Kidney (tissue), 14 donors: ENCODE results near the gene DYNLT4. TPM values are rescaled to one million over a fixed set of nuclear protein-coding genes. Genes with fewer than 3 reads are reported as not detected.
A peak's percentile ranks its signal among the peaks of the same experiment; 100 is the strongest.
"Not testable (repeated sequence)": the region's sequence is repeated elsewhere in the genome, so short reads cannot be mapped to it uniquely, and the experiment has no call there.

Experiments
- DNase-seq, 5 donors: peaks; one replicate each; pipeline ENCODE4 v3.0.0-alpha.2; 2013 to 2020
- FAIRE-seq: peaks from 2 replicates; lab custom pipeline; 2012; peaks lifted over from hg19 to GRCh38; lab: Jason Lieb, UNC
- H3K27ac ChIP-seq, 2 donors: one replicate each; pipeline ENCODE4 v1.7.0; 2013; ENCODE audit warnings: low read depth in 2 of 2, low read length in 2 of 2, inconsistent platforms in 1 of 2
- H3K27me3 ChIP-seq: one replicate; pipeline ENCODE4 v1.7.1; 2013; ENCODE audit warnings: low read length, inconsistent platforms; ENCODE audit not compliant: control insufficient read depth, insufficient read depth
- H3K36me3 ChIP-seq, 3 donors: one replicate each; pipeline versions ENCODE4 v1.7.0 to v1.7.1; 2013; ENCODE audit warnings: low read length in 3 of 3, control low read depth in 1 of 3, inconsistent platforms in 1 of 3; ENCODE audit not compliant: insufficient read depth in 3 of 3, control insufficient read depth in 2 of 3
- H3K4me1 ChIP-seq, 3 donors: one replicate each; pipeline versions ENCODE4 v1.7.0 to v1.7.1; 2013; ENCODE audit warnings: low read length in 3 of 3, inconsistent platforms in 1 of 3, low read depth in 1 of 3; ENCODE audit not compliant: control insufficient read depth in 2 of 3, insufficient read depth in 2 of 3
- H3K4me3 ChIP-seq, 3 donors: one replicate each; pipeline versions ENCODE4 v1.7.0 to v1.8.1; 2013; ENCODE audit warnings: low read length in 3 of 3, control low read depth in 1 of 3, inconsistent platforms in 1 of 3
- H3K9ac ChIP-seq, 3 donors: one replicate each; pipeline versions ENCODE4 v1.7.0 to v1.7.1; 2013; ENCODE audit warnings: low read length in 3 of 3, control low read depth in 1 of 3, inconsistent platforms in 1 of 3
- H3K9me3 ChIP-seq, 3 donors: one replicate each; pipeline versions ENCODE4 v1.7.0 to v1.7.1; 2013; ENCODE audit warnings: low read length in 3 of 3, control low read depth in 1 of 3, inconsistent platforms in 1 of 3; ENCODE audit not compliant: control insufficient read depth in 2 of 3, insufficient read depth in 1 of 3
- CTCF ChIP-seq: IDR thresholded peaks from 3 replicates; pipeline ENCODE4 v1.5.1; 2012; ENCODE audit warnings: mild to moderate bottlenecking, moderate library complexity, borderline replicate concordance; ENCODE audit not compliant: insufficient read depth; ENCODE audit errors: extremely low read depth
- intact Hi-C: fragments of 100-400 bp; cut with DNase I; formaldehyde crosslinking; loops from one replicate; pipeline ENCODE4 v1.11.1; 2022
- polyA plus RNA-seq: library from polyadenylated mRNA; stranded (reverse); fragments of 350-450 nt; fragmentation: Illumina TruSeq; extraction: RNeasy Lipid Tissue Mini Kit (QIAGEN cat#74804); gene quantifications from one replicate; pipeline ENCODE4 v1.2.3, GENCODE V29; 2014; ENCODE audit warnings: low read depth, low replicate concordance; ENCODE audit not compliant: insufficient read depth
- total RNA-seq: library from RNA; stranded (reverse); fragmentation: NEBNext Ultra II Directional; extraction: Animal tissue kit (Norgen Biotek cat#: 25700); gene quantifications from one replicate; pipeline ENCODE4 v1.2.1, GENCODE V29; 2021
- donor health status: control.
- donor health status: control.
- donor health status: control.
- donor health status: control.
- donor health status: control.
- donor health status: DM: yes; HTN: yes; CAD: no.
- donor health status: Normal renal cell carcinoma (clear cell type).

DYNLT4 gene
- total and polyA plus RNA-seq, 2 donors from 2014 or later = 1.2 TPM; not detected in 1

- TF ChIP-seq CTCF = peak; percentile 81
- peak; percentile 98 to 99 (median 99) for DNase-seq
- Histone ChIP-seq H3K4me3 (peak within 1 kb of the TSS; percentile 64 to 76 (median 65)), H3K9ac (peak within 1 kb of the TSS; percentile 40 to 82 (median 78)), H3K27ac (peak within 1 kb of the TSS; percentile 70 to 94), H3K27me3 (no peaks in the 10 kb centered on the region), H3K36me3 (peaks cover 0 to 4% (median 2%) of the 10 kb centered on the region in 3 donors), H3K9me3 (no peaks in the 10 kb centered on the region), H3K4me1 (peaks cover 0 to 15% (median 5%) of the 10 kb centered on the region in 3 donors)
- FAIRE-seq = peak; percentile 41
- intact Hi-C loops = no loop called here
Observed at GRCh38 chr1:44799770-44800584, 7.2 kb downstream of the DYNLT4 start, which contains the start of gene PLK3. PLK3 (plus strand) TSS chr1:44800377; CDS start chr1:44800464, 87 bp downstream.

GRCh38 chr1:44798481-44799365 is 8.4 kb downstream of the DYNLT4 start:
- no peak for FAIRE-seq
- Histone ChIP-seq H3K27ac (no peak overlapping the region), H3K9me3 (no peaks in the 10 kb centered on the region), H3K4me3 (no peak overlapping the region), H3K27me3 (no peaks in the 10 kb centered on the region), H3K9ac (no peak overlapping the region), H3K4me1 (peaks cover 0 to 15% (median 5%) of the 10 kb centered on the region in 3 donors), H3K36me3 (peaks cover 0 to 2% (median 2%) of the 10 kb centered on the region in 3 donors)
- TF ChIP-seq CTCF = no peak
- intact Hi-C loops = no loop called here
- peak in 1 of 5 donors; percentile 69 for DNase-seq

- H3K4me1 ChIP-seq = peaks cover 0 to 15% (median 5%) of the 10 kb centered on the region in 3 donors
- FAIRE-seq, H3K4me3 ChIP-seq, H3K36me3 ChIP-seq, H3K27ac ChIP-seq, H3K27me3 ChIP-seq, H3K9ac ChIP-seq, H3K9me3 ChIP-seq, intact Hi-C loops: not testable (repeated sequence)
- peak in 1 of 5 donors; percentile 34 for DNase-seq
Observed at GRCh38 chr1:44797886-44798285, 9.3 kb downstream of the DYNLT4 start.
